M059J (cell line): ENCODE results near the gene FNDC3B. TPM values are rescaled to one million over a fixed set of nuclear protein-coding genes. Genes with fewer than 3 reads are reported as not detected.

Experiments
- DNase-seq: peaks from one replicate; pipeline ENCODE4 v3.0.0-alpha.2; 2012; ENCODE audit warnings: low read depth
- total RNA-seq: library from RNA; depleted of rRNA; stranded (reverse); fragments of >200 nt; shearing (Covaris generic); gene quantifications from 2 replicates; pipeline ENCODE4 v1.2.3, GENCODE V29; 2014

The FNDC3B gene
- total RNA-seq, 1 experiment from 2014 or later = 79.0 TPM

DNA sequence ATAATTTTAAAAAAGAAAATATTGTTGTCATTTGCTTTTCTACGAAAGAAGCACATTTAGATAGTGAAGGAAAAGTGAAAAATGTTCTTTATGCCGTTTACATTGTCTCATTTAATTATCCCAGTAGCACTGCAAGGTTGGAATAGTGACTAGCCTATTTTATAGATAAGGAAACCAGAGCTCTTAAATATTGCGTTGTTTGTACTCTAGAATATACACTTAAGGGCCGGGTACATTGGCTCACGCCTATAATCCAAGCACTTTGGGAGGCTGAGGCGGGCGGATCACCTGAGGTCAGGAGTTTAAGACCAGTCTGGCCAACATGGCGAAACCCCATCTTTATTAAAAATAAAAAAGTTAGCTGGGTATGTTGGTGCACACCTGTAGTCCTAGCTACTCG is 127.5 kb downstream of the FNDC3B start:
- no peak for DNase-seq

DNA sequence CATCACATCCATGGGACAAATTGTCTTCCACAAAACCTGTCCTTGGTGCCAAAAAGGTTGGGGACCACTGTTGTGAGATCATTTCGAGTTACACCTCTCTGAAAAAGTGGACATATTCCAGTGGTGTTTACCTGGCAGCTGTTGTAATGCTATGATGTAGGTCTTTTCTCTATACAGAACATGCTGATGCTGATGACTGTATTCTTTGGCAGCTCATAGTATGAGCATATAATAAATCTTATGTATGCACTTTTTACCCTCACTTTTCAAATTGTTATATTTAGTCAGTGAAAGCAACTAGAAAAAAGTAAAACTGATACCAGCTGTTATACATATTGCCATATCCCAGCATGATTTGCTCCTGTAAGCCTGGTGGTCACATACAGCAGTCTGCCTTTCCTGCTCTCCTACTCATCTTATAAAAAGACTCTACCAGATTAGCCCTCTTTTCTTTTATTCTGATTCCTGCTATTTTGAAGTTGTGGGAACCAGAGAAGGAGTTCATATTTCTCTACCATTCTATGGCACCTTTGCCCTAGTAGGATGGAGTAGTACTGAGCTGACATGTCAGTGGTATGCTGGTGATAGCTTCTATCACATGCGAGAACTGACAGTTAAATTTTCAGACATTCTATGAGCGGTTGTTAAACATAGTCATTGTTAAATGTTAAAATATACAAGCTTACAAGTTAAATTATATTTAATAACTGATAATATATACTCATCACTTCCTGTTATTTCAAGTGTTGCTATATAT is 128.7 kb downstream of the FNDC3B start:
- no peak for DNase-seq

DNA sequence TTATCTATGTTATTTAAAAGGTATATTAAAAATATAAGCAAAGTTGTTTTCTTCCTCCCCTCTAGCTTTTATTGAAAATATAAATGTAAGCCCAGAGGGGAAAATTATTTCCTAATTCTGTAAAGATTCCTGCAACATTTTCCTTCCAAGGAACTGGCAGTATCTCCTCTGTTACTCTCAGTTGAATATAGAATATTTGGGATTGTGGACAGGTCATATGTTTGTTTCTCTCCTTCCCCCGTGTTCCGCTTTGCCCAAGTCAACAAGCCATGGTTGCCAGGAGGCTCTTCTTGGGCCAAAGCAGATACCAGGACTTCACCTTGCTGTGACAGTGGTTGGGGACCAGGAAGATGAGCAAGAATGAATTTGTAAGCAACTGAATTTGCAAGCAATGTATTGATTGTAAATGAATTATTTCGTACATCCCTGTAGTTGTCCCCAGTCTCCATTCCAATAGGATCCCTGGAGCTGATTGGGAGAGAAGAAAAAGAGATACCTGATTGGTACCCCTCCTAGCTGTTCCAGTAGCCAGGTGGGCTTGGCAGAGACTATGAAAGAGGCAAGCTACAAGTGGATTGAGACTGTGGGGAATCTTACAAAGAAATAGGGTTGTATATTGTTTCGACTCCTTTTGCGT is 130.8 kb downstream of the FNDC3B start:
- DNase-seq = no peak

DNA sequence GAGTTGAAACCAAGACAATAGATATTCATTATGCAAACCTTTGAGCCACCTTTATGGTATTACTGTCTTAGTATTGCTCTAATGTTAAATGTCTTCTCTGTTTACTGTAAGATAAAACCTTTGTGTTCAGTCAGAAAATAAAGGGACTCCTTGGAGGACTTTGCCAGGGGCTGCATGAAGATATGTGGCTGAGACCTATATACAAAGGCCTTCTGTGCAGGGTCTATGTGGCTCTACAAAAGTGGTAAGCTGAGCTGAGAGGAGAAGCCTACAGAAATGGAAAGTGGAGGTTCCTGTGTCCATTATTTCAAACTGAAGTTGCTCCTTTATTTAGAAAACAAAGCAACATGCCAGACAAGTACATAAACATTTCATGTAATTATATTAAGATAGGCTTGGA is 131.5 kb downstream of the FNDC3B start:
- DNase-seq = no peak

DNA sequence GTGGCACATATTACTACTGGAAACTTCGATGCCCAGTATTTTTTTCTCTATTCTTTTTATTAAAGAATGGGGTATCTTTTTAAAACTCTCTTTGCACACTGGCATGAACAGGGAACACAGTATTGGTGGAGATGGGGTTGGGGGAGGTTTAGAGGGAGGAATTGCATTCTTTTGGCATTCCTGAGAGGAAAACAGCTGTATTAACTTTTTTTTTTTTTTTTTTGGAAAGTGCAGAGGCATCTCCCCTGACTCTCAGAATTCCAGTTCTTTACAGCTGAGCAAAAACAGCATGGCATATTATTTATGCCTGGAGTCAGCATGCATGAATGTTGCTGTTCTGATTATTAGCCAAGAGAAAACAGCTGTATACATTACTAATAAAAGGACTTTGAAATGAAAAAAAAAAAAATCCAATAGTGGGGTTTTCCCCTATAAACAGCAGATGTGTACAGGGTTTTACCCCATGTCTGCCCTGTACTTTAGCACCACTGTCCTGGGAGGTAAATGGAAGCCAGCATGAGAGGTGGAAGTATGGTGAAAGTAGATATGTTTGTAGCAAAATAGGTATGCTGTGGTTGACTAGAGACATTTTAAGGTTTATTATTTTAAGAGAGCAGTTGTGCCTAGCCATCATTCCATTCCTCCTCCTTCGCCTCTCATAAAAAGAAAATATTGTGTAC is 132.2 kb downstream of the FNDC3B start:
- DNase-seq = no peak

DNA sequence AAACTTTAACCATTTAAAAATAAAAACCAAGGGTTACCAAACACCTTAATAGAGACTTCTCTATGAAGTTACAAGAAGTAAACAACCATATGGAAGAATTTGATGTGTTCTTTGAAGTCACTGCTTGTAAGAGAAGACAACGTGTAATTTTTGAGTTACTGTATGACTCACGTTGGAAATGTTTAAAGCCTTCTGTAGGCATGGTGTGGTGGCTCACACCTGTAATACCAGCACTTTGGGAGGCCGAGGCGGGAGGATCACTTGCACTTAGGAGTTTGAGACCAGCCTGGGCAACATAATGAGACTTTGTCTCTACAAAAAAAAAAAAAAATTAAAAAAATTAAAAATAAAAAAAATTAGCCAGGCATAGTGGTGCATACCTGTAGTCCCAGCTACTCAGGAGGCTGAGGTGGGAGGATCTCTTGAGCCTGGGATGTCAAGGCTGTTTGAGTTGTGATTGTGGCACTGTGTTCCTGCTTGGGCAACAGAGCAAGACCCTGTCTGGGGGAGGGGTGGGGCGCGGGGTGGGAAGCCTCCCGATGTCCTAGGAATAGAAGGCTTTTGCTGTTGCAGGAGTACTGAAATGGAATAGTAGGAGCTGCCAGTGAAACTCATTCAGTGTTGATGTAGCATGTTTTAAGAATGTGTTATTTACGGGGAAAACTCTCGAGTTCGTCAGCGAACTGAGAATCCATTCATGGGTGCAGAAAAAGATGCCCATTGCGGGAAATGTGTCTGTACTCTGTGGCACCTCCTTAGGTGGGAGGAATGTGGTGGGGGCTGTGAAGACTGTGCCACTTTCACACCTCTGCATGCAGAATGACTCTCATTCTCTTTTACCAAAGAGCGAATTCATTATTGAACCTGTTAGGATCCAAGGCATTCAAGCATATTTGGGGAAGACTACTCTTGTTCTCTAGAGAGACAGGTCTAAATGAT is 134.2 kb downstream of the FNDC3B start:
- DNase-seq = no peak

DNA sequence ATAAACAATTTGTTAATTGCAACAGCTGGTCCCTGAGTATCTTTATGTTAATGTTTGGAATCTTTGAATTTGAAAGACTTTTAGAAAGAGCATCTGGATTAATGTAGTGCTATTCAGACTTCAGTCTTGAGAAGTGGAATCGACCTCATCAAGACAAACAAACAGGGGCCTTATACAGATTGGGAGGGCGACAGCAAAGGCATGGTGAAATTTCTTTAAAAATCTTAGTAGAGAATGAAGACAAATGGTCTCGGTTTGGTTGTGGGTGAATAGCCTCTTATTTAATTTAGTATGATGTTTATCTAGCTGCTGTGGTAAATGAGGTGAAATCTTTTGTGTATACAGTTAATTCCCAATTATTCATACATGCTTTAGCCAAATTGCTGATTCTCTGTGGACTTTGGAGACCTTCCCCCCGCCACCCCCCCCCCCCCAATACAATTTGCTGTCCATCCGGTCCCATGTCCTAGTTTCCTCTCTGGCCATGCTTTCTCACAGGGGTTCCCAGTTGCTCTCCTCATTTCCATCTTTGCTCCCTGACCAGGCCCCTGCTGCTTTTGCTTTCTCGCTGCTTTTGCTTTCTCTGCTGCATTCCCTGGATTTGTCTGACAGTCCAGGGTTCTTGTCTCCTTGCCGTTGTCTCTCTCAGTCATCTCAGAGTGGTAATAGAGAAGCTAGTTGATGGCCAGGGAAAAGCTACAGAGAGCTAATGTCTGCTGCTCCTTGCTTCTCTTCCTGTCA is 135.3 kb downstream of the FNDC3B start:
- peak; percentile 38 for DNase-seq

DNA sequence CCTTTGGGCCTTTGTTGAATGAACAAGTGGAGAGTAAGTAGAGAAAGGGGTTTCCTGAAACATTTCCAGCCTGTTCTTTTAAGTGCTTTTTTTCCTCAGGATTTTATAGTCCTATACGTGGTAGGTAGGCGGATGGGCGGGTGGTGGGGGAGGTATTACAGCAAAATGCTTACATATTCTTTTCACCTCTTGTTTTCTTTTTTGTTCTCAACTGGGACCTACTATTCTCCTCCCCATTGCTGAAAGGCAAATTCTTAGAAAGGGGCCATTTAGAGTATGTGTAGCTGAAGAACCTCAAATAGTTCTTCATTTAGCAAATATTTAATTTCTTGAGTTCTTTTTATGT is 135.8 kb downstream of the FNDC3B start:
- no peak for DNase-seq

DNA sequence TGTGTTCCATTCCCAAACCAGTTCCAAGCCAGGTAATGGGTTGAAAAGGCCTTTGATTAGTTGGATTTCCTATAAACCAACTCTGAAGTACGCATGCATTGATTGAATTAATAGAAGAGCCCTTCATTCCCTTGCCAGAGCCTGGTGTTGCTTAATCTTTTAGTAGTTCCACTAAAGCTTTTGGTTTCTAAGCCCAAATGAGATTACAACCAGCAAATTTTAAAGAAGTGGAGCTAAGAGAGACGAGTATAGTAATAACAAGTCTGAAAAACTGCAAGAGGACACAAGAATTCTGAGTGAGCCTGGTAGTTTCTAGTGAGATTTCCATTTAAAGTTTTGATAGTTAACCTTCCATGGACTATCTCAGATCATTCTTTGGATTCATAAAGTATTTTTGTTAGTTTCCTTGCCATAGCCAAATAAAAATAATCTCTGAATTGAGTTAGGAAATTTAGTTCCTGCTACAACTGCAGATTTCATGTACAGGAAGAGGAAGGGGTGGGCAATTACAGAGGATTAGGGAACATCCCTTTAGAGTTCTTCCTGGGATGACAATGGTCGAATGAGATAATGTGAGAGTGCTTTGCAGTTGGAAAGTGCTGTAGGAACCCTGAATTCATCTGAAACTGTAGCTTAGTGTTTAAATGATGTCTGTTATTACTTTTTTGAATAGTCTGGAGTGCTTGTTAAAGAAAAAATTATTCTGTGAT is 136.8 kb downstream of the FNDC3B start:
- no peak for DNase-seq

DNA sequence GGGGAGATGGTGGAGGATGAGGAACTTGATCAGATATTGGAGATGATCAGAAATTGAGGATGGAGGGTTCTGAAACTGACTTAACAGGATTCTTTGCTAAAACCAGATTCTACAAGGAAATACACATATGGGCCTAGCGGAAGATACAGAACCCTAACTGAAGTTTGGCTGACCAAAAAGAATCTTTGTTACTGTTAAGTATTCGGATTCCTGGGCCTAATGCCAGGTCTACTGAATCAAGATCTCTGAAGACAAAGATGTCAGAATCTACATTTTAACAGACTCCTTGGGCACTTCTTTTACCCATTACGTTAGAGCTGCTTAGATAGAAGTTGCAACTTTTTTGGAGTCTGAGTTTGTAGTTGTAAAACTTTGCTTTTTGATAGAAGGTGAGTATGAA is 137.7 kb downstream of the FNDC3B start:
- DNase-seq = peak; percentile 74

DNA sequence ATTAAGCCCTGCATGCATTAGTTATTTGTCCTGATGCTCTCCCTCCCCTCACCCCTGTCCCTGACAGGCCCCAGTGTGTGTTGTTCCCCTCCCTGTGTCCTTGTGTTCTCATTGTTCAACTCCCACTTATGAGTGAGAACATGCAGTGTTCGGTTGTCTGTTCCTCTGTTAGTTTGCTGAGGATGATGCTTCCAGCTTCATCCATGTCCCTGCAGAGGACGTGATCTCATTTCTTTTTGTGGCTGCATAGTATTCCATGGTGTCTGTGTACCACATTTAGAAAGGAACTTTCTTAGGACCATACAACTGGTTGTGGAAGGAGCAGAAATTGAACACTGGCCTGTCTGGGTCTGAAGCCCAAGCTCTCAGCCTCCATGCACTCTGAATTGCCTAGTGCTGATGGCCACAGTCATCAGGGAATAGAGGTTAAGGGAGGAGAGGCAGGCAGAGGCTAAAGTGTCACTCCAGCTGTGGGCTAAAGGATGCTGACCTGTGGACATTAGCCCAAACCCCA is 138.5 kb downstream of the FNDC3B start:
- no peak for DNase-seq

DNA sequence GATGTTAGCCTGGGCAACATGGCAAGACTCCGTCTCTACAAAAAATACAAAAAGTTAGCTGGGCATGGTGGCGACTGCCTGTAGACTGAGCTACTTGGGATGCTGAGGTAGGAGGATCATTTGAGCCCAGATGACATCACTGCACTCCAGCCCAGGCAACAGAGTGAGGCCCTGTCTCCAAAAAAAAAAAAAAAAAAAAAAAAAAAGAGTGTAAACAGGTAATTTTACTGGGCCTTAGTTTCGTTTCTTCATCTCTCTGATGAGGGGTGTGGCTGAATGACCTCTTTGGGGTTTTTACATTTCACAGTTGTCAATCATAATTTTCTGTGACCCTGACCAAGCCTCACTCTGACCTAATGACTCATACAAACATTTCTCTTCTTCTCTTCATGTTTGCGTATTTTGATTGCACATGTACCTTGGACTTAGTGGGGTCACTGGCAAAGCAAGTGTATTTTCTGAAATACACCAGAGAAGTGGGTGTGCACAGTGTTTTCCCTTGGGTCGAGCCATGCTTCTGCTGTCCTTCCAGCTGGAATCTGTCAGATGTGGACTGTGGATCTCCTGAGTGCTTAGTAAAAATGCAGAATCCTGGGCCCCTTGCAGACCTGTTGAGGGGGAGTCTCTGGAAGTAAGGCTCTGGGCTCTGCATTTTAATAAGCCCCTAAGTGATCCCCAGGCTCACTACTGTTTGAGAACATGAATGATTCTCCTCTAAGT is 140.5 kb downstream of the FNDC3B start:
- DNase-seq = peak; percentile 34

DNA sequence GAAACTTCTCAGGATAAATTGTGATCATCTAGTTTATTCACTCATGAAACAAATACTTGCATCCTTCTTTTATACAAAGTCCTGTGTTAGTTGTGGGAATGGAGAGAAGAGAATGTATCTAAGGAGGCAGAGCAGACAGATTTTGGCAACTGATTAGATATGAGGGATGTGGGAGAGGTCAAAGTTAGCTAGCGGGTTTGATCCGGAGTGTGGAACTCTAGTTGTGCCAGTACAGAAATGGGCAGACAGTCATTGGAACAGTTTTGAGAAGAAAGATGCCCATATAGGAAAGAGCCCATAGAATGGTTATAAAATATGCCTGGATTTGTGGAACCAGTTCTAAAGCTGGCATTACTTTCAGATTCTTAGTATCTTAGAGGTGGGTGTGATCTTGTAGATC is 141.1 kb downstream of the FNDC3B start:
- no peak for DNase-seq

DNA sequence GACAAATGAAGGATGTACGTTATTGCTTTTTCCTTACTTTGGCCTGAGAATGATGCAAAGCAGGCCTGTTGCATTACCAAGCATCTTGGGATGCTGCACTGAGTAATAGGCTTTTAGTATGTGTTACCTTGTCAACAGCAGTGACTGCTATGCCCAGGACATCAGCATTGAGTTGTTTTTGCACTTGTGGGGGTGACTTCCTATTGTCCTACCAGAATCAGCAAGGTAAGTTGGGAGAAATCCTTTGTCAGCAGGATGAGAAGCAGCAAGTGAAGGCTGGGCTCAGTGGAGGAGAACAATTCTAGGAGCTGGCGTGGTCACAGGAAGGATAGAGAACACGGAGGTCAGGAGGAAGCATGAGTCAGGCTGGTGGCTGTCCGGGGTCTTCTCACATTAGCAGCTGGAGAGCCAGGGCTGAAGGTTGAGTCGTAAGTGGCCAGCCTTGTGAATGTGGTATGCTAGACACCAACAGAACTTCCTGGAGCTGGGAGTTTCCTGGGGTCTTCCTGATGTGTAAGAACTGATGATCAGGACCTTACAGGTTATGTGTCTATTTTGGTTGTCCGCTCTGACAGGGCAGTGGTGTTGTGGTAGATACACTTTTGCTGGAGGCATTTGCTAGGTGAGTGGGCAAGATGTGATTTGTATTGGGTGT is 142.7 kb downstream of the FNDC3B start:
- DNase-seq = peak; percentile 83

DNA sequence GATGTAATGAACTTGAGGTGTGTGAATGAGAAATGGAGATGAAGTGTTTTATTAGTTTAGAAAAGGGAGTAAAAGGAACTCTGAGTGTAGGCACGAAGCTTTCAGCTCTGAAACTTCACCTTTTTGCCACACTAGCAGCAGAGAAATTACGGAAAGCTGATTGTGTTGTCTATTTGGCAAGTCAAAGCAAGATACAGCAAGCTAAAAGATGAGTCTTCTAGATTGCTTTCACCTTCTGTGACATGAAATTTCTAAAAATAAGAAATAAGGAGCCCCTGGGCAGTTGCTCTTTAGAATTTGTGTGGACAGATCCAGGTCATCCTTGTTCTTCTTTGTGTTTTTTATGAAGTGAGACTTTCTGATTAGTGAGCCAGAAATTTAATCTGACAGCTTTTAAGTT is 143.4 kb downstream of the FNDC3B start:
- no peak for DNase-seq

DNA sequence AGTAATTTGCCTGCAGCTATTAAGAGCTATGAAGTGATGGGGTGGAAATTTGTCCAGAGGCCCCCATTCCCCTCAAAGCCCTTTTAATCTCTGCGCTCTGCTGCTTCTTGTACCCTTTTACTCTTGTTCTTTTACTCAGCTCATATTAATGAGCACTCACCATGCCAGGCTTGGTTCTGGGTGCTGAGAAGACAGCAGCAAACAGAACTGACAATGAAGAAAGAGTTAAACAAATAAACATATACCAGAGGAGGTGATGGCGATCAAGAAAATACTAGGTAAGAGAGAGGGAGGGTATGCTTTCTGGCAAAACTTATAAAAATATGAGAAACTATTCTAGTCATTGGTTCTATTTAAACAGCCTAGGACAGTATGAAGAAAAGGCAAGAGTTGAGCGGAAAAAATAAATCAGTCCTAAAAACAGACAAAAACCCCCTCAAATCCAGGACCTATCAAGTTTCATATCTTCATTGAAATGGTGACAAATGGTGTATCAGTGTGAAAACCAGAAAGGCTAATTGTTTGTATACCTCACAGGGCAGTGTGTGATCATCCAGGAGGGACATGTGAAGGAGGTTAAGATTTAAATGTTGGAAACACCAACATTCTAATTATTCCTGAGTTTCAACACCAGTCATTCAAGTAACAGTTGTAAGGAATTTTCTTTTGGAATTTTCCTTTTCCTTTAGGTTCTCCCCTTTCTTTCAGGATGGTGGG is 144.9 kb downstream of the FNDC3B start:
- DNase-seq = no peak

DNA sequence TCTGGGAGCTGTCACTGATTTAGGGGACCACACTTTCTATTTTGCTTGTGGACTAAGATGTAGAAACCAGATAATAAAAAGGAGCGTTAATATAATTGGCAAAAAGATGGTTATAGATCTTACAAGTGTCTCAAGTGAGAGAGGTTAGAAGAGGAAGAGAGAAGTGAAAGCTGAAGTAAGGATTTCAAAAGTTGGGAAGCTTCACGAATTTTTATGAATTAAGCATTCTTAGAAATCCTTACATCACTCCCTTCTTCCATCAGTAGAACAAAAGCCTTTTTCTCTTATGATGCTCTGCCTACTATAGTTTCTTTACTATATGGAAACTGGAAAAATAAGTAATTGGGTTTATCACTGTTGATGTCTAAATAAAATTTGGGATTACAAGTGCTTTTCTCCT is 146.5 kb downstream of the FNDC3B start:
- DNase-seq = no peak

DNA sequence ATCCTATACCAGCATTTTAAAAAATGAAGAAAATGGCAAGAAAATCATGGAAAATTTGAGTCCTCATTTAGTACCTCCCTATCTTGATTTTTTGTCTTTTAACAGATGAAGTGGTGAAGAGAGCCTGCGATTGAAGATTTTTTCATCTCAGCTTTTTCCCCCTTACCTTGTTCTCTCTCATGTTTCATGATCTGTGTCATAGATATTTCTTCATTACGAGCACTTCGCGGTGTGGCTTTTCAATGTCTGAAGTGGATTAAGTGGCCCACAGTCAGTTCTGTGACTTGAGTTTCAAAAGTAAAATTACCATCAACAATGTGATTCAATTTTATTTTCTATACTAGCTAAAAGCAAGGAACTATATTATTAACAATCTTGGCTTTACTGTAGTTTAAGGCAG is 147.2 kb downstream of the FNDC3B start:
- no peak for DNase-seq

DNA sequence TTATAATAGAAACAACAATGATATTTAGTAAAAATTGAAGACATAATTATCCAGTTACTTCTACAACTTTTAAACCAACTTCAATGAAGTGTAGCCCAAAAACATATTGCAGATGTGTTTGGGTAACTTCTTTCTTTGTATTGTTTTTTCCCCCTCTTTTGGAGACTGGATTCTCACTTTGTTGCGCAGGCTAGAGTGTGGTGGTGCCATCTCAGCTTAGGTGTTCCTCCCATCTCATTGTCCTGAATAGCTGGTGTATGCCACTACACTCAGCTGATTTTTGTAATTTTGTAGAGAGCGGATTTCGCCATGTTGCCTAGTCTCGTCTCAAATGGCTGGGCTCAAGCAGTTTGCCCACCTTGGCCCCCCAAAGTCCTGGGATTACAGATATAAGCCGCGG is 148.1 kb downstream of the FNDC3B start:
- DNase-seq = no peak
